ENCODE results near the gene MT1X.

DNA sequence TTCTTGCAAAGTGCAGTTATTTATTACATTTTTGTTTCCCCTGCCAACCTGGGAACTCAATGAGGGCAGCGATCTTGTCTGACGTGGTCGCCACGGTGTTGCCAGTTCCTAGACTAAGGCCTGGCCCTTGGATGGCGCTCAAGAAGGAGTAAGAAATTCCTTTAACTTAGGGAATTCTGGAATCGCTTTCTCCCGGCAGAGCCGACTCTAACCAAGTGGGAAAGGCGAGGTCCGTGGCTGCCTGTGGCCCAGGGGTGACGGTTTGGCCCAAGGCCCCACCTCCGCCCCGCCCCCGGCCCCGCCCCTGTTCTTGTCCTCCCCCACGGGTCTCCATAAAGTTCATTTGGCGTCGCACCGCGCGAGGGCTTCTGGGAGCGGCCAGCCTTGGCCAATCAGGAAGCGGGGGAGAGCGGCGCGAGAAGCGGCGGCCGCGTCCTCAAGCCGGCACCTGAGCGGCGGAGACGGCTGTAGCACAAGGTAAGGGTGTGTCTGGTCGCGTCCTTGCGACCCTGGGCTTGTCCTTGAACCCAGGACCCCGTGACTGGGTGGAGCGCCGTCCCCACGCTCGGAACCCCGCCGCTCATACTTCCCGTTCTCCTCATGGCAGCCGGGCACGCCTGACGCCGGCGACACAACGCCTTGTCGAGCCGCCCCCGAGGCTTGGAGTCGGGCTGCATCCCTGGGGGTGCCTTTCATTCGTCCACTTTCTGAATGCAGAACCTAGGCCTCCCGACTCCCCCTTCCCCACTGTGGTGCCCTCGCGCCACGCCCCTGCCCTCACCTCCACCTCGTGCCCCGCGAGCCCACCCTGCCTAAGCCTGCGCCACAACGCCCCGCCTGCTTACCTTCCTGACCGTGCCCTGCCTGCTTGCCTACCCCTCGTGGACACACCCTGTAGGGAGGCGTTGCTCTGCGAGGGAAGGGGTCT lies 47.7 kb downstream of the MT1X start, which contains the start of gene NUP93:
- TF ChIP-seq EZH2 (IDR thresholded peaks at IDR 0.05; ENCODE audit: insufficient read depth, poor library complexity, severe bottlenecking) (no peak), EZH2phosphoT487 (IDR thresholded peaks at IDR 0.05; ENCODE audit: insufficient read depth, low read depth) (no peak)

Data from GM23248 (cell line).